ENCODE data around the gene P2RX7.

- TF ChIP-seq CTCF (conservative IDR thresholded peaks at IDR 0.05; ENCODE audit: low read length): no peak
- TF ChIP-seq EZH2phosphoT487 (IDR thresholded peaks at IDR 0.05; ENCODE audit: borderline replicate concordance, low read depth, low read length): no peak
These were observed 58.5 kb downstream of the P2RX7 start for GRCh38 chr12:121191151-121191550.
